Fibroblast of pulmonary artery (primary cell): Measurements from ENCODE around the gene ACSBG1.

Experiments
- DNase-seq: peaks from one replicate; pipeline ENCODE4 v3.0.0-alpha.2; 2010; ENCODE audit warnings: low read depth
- H3K4me3 ChIP-seq: replicated peaks from 2 replicates; pipeline ENCODE4 v1.5.1; 2011; ENCODE audit warnings: low read depth, mild to moderate bottlenecking, control low read depth, low read length, moderate library complexity
- TF ChIP-seq, protein P1 (sequence below): IDR thresholded peaks from 2 replicates; pipeline ENCODE4 v1.5.1; 2011; ENCODE audit warnings: mild to moderate bottlenecking, control low read depth, low read length, inconsistent platforms; ENCODE audit errors: missing control alignments

Gene ACSBG1

DNA sequence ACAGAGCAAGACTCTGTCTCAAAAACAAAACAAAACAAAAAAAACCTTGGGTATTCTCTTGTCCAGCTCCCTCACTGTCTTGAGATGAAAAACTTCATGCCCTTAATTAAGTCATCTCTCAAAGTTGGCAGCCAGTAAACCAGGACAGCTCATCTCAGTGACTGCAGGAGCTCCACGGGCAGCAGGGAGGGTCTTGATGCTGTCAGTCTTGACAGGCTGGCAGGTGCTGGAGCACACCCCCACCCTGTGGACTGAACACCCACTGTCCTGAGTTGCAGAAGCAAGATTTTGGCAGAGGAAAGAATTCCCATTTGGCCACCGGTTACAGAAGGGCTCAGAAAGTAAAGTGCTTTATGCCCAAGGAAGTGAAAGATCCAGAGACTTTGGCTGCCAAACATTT, 38.0 kb upstream of the ACSBG1 start:
- no peak for DNase-seq
- TF ChIP-seq, protein P1, sequence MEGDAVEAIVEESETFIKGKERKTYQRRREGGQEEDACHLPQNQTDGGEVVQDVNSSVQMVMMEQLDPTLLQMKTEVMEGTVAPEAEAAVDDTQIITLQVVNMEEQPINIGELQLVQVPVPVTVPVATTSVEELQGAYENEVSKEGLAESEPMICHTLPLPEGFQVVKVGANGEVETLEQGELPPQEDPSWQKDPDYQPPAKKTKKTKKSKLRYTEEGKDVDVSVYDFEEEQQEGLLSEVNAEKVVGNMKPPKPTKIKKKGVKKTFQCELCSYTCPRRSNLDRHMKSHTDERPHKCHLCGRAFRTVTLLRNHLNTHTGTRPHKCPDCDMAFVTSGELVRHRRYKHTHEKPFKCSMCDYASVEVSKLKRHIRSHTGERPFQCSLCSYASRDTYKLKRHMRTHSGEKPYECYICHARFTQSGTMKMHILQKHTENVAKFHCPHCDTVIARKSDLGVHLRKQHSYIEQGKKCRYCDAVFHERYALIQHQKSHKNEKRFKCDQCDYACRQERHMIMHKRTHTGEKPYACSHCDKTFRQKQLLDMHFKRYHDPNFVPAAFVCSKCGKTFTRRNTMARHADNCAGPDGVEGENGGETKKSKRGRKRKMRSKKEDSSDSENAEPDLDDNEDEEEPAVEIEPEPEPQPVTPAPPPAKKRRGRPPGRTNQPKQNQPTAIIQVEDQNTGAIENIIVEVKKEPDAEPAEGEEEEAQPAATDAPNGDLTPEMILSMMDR: no peak
- H3K4me3 ChIP-seq: no peak overlapping the region

DNA sequence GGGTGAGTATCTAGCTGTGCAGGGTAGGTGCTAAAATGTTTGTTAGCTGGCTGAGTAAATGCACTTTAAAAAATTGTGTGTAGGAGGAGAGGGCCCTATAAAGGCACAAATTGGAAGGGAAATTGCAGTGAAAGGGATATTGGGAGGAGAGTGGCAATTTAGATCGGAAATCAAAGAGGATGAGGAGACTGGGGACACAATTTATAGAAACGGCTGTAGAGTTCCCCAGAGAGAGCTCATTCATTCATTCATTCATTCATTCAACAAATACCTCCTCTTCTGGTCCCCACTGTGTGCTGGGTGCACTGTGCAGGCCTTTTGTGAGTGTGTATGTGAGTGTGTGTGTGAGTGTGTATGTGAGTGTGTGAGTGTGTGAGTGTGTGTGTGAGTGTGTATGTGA, 32.4 kb upstream of the ACSBG1 start:
- TF ChIP-seq, protein P1: no peak
- DNase-seq: no peak
- no peak overlapping the region for H3K4me3 ChIP-seq

DNA sequence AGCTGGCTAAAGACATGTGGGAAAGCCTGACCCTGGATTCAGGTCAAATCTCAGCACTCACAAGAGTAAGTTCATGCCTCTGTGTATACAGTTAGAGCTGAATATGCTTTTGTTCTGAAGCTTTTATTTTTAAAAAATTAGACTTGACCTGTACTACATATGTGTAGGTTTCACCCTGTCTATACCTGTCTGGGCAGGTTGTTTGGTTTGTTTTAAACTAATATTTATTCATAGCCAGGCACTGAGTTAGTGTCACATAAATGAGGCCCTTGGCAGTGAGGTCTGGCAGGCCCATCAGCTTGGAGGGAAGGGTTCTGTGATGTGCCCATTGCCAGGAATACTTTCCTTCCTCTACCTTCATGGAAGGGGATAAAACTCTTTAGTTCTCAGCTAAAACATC, 31.9 kb upstream of the ACSBG1 start:
- no peak overlapping the region for H3K4me3 ChIP-seq
- TF ChIP-seq, protein P1: no peak
- DNase-seq: no peak

DNA sequence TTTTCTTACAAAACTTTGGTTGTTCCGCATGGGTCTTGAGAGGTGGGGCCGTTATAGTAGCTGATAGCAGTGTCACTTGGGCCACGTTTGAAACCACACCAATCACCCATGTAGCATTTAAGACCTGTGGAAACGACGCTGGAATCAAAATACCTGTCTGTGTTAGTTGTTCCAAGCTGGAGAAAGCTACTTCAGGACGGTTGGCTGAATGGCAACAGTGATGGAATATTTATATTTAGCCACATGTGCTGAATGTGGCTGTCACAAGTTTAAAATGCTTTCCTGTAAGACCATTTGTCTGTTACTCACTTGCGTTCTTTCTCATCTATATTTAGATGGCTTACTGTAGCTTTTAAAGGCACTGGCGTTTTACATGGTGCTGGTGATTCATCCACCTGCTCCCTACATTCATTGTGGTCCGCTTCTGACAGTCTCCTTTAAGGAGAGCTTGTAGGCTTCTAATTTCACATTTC, 31.4 kb upstream of the ACSBG1 start:
- peak; percentile 17 for DNase-seq

DNA sequence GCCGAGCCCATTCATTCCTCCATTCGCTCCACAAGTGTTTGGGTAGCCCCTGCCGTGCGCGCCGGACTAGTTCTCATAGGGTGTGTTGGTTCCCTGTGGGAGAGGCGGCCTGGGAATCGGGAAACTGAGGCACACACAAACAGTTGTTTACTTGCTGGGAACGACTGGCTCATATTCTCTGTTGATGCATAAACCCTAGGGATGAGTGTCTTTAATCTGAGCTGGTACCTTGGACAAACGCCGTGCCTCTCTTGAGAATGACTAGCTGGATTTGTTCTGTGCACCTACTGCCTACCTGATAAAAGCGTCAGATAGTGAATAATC, 30.7 kb upstream of the ACSBG1 start:
- peak overlapping the region; percentile 53 for H3K4me3 ChIP-seq
- DNase-seq: no peak
- TF ChIP-seq, protein P1: no peak

More for the DNA sequence above, 31.4 kb upstream of the ACSBG1 start:
- TF ChIP-seq, protein P1: no peak
- H3K4me3 ChIP-seq: no peak overlapping the region

DNA sequence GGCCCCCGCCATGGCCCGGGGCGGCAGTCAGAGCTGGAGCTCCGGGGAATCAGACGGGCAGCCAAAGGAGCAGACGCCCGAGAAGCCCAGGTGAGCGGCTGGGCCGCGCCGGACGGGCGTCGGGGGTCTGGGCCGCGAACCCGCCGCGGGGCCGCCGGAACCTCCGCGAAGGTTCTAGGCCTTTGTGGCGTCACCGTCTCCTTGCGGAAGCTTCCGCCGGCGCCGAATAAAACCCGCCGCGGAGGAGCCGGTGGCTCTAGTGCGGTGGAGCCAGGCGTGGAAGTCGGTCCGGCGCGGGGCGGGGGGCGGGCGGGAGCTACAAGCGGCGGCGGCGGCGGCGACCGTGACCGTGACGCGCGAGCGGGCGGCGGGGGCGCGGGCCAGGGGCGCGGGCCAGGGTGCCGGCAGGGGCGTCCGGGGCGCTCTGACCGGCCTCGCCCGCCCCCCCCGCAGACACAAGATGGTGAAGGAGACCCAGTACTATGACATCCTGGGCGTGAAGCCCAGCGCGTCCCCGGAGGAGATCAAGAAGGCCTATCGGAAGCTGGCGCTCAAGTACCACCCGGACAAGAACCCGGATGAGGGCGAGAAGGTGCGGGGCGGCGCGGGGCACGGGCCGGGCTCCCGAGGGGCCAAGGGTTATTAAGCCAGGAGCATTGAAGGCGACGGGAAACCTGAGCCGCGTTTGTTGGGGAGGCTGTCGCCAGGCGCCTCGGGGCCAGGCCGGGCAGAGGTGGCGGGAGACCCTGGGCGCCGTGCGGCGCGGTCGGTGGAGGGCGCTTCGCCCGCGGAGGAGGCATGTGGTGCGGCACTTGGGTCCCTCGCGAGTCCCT, 30.2 kb upstream of the ACSBG1 start, which contains the start of gene DNAJA4:
Gene DNAJA4 (plus strand): TSS at position 259 of the 833 bp plus-strand sequence. CDS start 202 bp downstream, at position 461.
- DNase-seq: peak; percentile 38
- peak within 1 kb of the TSS; percentile 53 for H3K4me3 ChIP-seq
- TF ChIP-seq, protein P1: no peak

DNA sequence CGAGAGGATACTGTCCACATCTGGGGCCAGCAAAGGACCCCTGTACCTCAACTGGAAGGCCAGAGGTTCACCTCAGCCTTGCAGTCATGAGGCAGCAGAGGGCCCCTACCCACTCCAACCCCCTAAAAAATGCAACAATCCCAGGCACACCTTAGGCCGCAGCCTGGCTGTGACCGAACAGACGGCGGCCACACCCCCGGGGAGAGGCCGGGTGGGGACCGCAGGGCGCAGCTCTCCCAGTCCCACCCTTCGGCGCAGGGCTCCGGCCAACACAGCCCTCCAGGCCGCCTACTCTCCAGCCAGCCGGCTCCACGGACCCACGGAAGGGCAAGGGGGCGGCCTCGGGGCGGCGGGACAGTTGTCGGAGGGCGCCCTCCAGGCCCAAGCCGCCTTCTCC, 29.5 kb upstream of the ACSBG1 start:
- DNase-seq: no peak
- no peak overlapping the region for H3K4me3 ChIP-seq
- TF ChIP-seq, protein P1: no peak
